GM18519 (cell line): ENCODE measurements around the gene TEX35.
"Not testable (repeated sequence)": the region's sequence is repeated elsewhere in the genome, so short reads cannot be mapped to it uniquely, and the experiment has no call there.

ENCODE experiments used
- ATAC-seq: cut with Tn5 transposase; IDR thresholded peaks from one replicate; pipeline ENCODE4 v1.9.1; 2021; ENCODE audit warnings: mild to moderate bottlenecking, moderate library complexity; ENCODE audit not compliant: unreplicated experiment, low FRiP score

TEX35 gene

DNA sequence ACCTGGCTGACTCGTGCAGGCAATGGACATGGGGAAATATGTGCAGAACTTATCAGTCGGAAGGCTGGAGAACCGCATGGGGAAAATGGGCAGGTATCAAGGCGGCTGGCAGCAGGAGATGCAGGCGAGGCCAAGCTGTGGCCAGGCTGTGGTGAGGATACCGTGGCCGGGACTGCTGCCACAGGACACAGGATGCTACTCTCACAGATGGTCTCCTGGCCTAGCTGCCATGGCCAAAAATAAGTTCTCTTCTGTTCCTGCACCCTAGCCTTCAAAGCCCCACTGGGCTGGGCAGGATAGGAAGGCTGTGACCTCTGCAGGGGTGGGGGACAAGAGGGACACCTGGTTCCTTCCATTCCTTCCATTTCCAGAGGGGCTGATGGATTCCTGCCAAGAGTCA, 26.4 kb downstream of the TEX35 start:
- no peak for ATAC-seq

DNA sequence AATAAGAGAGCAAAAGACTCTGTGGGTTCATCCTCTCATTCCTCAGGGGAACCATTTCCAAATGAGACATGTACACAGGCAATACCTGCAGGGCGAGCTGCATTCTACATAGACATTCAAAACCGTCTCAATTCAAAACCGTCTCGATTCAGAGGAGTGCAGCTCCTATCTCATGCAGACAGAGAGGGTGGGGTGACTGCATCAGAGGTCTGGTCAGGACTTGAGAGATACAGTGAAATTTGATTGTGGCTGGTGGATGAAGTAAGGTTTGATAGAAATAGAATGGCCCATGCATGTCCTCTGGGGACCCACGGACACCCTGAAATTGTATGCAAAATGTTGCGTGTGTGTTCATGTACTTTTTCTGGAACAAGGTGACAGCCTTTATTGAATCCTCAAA, 27.3 kb downstream of the TEX35 start:
- no peak for ATAC-seq

DNA sequence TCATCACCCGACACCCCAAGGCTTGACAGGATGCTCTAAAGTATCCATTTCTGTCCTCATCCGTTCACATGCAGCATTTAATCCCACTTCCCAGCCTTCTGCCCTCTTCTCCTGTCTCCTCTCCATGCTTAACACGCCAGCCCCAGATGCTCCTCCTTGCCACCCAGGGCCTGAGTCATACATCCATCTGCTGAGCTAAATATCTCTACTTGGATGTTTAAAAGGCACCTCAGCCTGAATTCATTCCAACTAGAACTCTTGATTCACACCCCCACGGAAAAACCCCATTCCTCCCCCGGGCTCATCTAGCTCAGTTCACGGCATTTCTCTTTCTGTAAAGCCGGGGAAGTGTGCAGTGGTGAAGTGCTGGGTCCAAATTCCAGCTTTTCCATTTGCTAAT, 27.7 kb downstream of the TEX35 start:
- ATAC-seq: no peak

DNA sequence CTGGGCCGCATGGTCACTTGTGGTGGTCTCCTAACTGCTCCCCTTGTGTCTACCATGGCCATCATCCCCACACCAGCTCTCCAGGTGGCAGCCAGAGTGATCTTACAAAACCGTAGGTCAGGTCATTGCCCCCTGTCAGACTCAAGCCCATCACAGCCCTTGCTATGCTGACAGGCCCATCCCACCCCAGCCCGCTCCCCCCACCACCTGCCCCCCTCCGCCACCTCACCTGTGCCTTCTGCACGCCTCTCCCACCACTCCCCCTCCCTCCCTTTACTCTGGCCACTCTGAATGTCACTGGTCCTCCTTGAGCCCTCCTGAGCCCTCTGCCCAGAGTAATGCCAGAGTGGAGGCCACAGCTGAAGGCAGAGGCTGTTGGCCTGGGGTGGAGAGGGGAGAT, 28.5 kb downstream of the TEX35 start:
- no peak for ATAC-seq

DNA sequence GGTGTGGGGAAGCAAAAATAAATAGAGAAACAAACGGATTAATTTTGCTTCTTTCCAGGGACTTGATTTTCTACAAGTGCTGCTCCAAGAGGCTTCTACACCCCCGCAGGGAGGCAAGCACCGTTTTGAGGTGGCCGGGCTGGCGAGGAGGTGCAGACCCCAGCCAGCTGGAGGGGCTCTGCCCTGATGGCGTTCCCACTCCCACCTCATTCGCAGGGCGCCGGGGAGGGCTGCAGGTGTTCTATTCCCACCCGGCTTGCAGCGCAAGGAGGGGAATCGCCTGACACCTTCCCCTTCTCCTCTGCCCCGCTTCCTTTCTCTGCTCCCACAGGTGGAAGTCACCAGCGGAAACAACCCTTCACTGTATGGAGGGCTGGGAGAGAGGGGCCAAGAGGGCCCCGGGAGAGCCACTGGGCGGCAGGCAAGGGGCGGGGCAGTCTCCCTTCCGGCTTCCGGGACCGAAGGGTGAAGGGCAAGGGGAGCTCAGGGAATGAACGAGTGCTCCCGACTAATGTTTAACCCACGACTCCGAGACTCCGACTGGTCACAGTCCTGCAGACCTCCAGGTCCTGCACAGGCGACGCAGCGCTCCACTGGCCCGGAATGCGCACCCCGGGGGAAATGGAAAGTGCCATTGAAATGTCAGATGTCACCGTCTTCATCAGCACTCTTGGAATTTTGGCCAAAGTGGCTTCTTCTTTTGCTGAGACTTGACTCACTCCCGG, 29.1 kb downstream of the TEX35 start:
- peak; percentile 24 for ATAC-seq

DNA sequence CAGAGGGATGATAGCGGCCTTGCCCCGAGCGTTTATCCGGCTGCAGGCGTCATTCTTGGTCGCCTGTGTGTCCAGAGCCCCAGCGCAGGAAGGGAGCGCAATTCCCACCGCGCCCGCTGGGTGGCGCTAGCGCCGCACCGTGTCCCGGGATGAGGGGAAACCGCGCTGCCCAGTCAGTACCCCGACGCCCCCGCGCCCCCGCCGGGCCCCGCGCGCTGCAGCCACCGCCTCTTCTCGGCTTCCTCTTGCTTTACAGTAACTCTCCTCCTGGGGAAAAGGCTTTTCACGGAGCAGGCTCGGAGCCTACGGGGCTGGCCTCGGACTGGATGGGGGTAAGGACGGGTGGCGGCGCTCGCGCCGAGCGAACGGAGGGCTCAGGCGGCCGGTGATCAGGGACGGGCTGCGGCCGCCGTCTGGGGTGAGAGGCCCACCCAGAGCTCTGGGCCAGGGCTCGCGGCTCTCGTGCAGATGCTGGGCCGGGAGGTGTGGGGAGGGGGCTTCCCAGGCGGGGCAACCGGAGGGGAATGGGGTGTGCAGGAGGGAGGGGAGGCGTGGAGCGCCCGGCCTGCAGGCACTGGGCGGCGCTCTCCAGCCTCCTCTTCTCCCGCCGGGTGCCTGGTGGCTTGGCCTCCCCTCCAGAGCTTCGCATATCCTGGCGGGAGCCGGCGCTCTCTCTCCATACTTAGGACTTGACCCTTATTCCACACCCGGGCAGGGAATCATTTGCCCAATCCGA, 29.8 kb downstream of the TEX35 start:
- ATAC-seq: peak; percentile 62

DNA sequence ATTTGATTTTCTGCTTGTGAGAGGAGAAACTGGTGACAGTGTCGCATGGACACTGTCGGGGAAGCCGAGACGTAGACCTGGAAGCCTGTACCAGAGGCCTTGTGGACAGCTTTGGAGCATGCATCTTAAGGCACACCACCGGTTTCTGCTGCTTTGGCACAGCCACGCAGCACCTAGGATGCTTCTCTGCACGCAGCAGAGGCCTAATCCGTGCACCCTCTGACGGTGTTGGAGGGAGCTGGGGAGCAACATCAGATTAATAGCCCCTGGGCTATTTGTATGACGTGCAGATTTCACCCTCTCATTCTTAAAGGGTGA, 30.3 kb downstream of the TEX35 start:
- ATAC-seq: peak; percentile 32

DNA sequence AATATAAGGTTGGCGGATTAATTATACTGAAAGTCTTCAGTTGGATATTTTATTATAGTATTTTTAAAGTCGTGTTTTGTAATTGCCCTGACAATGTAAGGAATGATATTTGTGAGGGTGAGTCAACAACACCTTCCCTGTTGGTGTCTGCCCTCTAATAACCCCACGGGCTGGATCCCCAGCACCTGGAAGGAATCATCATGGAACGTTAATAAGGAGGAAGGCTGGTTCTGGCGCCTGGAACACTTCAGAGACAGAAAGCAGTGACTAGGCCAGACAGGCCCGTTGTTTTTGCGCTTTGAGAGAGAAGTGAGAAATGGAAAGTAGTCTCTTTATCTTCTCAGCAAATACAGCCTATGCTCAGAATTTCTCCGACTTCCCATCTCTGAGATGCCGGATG, 31.6 kb downstream of the TEX35 start:
- ATAC-seq: no peak

DNA sequence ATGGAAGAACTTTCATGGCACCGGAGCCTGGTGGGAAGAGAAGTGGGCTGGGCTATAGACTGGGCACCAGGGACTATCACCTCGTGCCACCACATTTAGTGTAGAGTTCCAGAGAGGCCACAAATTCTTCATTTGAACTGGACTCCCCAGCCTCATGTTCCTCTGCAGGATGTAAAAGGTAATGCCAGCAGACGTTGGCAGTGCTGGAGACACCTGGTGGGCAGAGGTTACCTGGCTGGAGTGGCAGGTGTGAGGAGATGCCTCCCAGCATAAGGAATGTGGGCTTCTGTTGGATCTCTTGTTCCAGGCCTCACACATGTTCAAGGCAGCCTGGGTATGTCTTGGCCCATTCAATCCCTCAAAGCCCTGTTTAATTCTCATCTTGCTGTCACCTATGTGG, 35.2 kb downstream of the TEX35 start:
- no peak for ATAC-seq

DNA sequence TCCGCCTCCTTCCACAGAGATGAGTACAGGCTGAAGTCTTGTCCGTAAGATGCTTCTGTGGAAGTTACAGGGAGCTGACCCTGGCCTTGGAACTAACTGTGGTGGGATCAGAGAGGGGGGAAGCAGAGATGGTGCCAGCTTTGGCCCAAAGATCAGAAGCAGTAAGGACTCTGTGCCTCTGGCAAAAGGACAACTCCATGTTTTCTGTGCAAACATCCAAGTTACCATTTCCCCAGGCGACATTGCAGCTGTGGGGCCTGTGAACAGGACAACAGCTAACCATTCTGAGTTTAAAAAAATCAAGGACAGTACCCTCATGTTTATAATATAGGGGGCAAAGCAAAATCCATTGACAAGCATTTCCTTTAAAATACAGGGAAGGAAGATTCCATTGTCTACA, 38.4 kb downstream of the TEX35 start:
- ATAC-seq: no peak

DNA sequence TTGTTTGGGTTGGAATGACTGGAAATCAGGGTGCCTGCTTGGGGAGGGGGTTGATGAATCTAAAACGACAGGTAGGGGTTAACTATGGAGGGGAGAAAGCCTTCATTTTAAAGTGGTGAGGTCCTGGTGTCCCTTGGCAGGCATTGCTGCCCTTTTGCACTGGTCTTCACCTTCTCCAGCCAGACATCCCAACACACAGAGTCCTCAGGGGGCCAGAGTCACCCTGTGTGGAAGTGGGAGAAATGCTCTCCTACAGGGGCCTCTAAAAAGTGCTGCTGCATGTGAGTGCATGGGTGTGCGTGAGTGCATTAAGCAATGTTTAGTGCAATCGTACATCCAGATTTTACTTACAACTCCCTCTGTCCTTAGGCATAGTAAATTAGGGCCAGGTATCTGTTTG, 39.0 kb downstream of the TEX35 start:
- no peak for ATAC-seq

DNA sequence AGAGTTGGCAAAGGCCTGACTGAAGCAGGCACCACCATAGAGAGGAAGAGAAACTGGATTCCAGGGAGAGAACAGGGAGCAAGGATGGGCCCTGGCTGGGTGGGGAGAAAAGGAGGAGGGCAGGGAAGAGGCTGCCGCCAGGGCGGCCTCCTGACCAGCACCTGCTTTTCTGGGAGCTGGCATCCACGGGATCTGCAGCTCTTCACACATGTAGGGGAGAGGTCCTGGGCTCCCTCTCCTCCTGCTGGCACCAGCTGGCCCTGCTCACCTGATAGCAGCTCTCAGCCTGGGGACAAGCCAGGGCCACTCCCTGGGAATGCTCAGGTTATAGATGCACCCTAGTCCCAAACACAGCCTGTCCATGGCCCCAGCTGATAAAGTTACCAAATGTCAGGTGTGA, 39.9 kb downstream of the TEX35 start:
- ATAC-seq: no peak

DNA sequence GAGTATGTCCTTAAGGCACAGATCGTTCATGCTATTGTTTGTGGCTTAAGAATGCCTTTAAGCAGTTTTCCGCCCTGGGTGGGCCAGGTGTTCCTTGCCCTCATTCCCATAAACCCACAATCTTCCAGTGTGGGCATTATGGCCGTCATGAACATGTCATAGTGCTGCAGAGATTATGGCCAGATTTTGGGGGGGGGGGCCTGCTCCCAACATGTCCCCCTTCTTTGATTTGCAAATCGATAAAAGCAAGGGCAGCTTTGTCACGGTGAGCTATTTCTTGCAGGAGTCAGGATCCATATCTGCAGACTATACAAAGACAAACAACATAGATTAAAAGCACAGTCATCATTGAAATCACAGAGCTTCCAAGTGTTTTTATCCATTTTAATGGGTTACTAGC, 41.4 kb downstream of the TEX35 start:
- ATAC-seq: not testable (repeated sequence)

DNA sequence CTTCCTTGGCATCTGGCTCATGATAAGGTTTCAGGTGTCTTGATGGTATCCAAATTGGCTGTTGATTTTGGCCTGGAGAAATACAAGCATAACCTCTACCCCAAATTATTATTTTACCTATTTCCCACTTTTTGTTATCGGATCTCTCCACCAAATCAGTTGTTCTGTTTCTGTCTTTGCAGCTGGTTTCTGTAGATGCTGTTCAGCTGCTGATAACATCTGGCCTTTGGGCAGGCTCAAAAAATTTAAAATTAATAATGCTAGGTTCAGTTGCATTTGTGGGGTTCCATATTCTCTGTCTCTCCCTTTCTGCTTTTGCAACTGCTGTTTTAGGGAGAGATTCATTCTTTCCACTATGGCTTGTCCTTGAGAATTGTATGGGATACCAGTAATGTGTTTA, 42.7 kb downstream of the TEX35 start:
- not testable (repeated sequence) for ATAC-seq

DNA sequence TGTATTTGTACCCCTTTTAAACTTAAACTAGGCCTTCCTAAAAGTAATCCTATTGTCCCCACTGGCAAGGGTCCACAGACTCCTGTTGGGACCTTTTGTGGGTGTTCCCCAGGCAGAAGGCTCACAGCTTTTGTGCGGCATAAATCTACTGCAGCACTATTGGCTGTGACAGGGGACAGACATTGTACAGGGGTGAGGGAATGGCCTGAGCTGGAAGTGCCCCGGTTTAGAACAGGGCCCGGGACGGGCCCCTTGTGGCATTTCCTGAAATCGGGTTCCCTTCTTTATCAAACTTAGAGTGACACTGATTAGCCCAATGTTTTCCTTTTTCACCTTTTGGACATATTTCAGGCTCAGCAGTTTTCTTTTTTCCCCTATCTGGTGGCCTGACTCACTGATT, 45.9 kb downstream of the TEX35 start:
- not testable (repeated sequence) for ATAC-seq

DNA sequence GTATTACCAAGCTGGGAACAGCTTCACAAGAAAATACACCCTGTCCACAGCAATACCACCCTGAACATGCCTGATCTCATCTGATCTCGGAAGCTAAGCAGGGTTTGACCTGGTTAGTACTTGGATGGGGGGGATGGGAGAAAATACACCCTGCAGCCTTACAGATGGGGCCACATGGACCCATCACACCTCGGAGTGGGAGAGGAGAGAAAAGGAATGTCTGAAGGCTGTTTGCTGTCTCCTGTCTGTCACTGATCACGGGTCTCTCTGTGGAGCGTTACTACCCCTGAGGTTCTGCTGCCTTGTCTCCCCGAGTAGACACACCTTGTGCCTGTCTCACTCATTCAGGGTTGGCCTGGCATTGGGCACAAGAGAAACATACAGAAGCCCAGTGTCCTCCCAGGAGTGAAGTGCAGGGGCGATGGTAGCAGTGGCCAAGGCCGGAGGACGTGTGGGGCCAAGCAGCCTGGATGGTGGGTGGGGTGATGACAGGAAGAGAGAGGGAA, 48.0 kb downstream of the TEX35 start:
- ATAC-seq: no peak

DNA sequence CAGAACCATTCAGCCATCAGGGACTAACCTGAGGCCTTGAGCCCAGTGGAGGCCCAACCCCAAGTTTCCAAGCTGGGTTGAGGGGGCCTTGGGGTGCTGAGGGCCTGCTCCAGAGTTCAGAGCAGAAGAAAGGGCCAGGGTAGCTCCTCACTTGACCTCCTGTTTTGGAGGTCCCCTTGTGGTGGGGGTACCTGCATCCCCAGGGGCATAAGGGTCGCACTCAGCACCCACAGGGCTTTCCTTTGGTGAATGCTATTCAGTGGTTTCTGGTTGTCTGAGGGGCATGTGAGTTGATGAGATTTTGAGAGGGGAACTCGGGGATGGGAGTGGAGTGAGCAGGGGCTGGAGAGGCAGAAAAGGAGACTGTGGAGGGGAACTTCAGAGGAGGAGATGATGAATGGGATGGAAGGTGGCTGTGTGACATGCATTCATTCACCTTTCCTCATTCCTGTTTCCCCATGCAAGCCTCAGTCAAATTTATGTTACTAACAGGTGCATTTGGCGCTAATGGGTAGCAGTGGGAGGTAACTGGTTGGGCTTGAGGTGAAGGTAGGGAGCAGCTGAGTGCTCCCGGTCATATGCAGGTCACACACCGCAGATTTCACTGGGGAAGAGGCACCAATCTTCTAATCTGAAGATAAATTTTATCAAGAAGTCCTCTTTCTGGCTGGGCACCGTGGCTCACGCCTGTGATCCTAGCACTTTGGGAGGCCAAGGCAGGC, 50.4 kb downstream of the TEX35 start:
- no peak for ATAC-seq

DNA sequence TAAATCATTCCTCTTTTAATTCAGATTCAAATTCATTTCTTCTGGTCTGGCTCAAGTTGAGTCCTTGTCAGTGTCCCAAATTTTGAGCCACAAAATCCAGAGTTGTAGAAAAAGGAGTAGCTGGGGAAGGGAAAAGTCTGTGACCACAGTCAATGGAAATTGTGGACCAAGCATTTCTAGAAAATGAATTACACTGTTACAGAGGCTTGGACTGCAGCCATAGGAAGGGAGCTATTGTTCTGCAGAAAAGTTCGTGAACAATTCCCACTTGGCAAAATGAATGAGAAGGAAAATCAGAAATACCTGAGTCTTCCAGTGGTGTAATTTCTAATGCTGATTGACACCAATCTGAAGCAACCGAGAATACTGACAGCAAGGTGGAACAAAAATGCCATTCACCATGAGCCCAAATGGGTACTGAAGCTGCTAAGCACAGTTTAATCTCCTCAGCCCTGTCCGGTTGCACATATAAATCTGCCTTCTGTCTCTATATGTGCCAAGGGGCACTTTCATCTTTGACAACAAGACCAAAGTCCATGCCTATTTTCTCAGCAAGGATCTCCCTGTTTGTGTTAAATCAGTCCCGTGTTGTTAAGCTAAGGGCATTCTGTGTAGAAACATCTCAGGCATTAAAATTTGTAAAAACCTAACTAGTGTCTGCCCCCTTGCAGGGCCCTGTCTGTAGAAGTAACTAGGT, 51.3 kb downstream of the TEX35 start:
- ATAC-seq: no peak

DNA sequence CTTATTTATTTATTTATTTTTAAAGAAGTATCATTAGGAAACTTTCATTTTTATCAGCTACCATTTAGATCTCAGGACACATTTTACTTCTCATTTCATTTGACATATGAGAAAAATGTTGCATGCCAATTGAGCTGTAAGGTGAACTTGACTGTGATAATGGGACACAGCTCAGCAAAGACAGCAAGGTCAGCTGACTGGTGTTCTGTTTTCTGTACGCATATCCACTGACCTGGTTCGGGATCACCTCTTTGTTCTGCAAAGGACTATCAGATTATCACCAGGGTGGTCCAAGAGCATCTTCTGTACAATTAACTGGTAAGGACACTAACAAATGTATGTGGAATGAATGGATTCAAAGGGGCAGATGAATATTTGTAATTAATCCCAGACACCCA, 51.9 kb downstream of the TEX35 start:
- ATAC-seq: no peak

DNA sequence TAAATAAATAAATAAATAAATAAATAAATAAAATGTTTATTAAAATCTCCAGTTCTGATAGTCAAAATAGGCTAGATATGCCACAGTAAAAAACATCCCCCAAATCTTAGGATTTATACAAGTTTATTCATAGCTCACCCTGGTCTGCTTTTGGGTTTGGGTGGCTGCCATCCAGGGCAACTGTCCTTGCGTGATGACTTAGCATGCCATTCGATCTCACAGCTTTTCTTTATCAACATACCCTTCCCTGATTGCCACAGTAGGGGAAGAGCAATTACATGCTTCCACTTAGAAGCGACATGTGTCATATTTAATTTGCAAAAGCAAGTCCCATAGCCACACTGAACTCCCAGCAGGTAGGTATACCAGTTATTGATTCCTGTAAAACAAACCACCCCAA, 52.7 kb downstream of the TEX35 start:
- no peak for ATAC-seq

DNA sequence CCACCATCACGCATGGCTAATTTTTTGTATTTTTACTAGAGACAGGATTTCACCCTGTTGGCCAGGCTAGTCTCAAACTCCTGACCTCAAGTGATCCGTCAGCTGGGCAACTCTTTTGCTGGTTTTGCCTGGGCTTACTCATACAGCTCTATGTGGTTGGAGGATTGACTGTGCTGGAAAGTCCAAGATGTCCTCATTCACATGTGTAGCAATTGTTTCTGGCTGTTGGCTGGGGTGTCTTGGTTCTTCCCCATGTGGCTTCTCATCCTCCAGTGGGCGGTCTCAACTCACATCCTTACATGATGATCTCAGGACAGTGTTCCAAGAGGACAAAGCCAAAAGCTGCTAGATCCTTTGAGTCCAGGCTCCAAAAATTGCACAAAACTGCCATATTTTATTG, 53.3 kb downstream of the TEX35 start:
- peak; percentile 62 for ATAC-seq
